ENCODE measurements around the gene KRT28. TPM values are rescaled to one million over a fixed set of nuclear protein-coding genes. Genes with fewer than 3 reads are reported as not detected.

Gene KRT28
- total and polyA plus RNA-seq, 10 donors, result not detected

DNA sequence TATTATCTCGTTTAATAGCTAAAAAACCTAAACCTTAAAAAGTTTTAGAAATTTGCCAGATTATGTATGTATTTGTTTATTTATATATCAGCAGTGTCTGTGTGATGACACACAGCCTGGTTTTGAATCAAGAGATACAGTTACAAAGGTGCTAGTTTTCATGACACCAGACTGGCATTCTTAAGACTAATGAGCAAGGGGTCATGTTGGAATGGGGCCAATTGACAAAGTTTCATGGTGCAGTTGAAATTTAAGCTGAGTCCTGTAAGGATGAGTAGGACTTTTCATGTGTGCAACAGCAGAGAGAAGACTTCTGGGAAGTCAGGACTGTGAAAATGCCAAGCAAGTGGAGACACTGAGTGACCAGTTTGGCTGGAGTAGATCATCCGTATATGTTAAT lies 25.8 kb upstream of the KRT28 start:
- H3K4me1 ChIP-seq, result peaks cover 0 to 5% (median 0%) of the 10 kb centered on the region in 6 donors
- WGBS, 5 donors, result 90 to 94% (median 93%) methylated on average over 2 of the region's 2 CpGs
- intact Hi-C loops (cut with DNase I; ENCODE audit: low total_unique reads), result no loop called here
- TF ChIP-seq CTCF (IDR thresholded peaks at IDR 0.05 in 8 of 11, conservative IDR thresholded peaks at IDR 0.05 in 3 of 11) (no peak), POLR2A (IDR thresholded peaks at IDR 0.05) (no peak), POLR2AphosphoS5 (IDR thresholded peaks at IDR 0.05) (no peak)
- no peaks in the 10 kb centered on the region for H3K9me3 ChIP-seq
- H3K4me3 ChIP-seq, result no peak overlapping the region
- DNase-seq, result no peak
- H3K27me3 ChIP-seq (replicated peaks in 1 of 7), result no peaks in the 10 kb centered on the region
- no peak overlapping the region for H3K27ac ChIP-seq
- H3K36me3 ChIP-seq, result peaks cover 0 to 18% (median 0%) of the 10 kb centered on the region in 6 donors

DNA sequence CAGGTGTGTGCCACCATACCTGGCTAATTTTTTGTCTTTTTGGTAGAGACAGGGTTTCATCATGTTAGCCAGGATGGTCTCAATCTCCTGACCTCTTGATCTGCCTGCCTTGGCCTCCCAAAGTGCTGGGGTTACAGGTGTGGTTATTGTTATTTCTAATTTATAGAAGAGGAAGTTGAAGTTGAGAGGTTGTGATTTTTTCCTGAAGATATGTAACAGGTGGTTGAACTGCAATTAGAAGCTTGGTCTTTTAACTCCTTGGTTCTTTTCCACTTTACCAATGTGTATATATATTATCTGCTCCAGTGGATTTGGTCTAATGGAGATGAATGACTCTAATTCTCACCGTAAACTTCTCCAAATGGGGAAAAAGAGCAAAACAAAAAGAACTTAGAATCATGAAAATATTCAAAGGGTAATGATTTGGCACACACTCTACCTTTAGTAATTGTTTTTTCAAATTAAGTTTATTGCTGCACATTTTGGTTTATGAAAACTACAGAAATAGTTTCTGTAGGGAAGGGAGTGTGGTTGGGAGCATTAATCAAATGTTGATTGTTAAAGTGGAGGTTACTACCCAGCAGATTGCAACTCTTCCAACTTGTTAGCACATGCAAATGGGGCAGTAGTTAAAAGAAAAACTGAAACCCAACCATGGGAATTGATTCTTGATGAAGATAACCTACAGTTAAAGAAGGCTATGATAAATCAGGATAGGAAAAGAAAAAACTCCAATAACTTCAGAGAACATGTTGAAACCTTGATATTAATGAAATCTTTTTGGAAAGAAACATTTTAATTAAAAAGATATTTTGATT lies 24.5 kb upstream of the KRT28 start:
- Histone ChIP-seq H3K4me3 (no peak overlapping the region), H3K36me3 (peaks cover 0 to 18% (median 0%) of the 10 kb centered on the region in 6 donors), H3K9me3 (peaks cover 0 to 7% (median 0%) of the 10 kb centered on the region in 8 donors), H3K27me3 (replicated peaks in 1 of 7) (no peaks in the 10 kb centered on the region), H3K4me1 (peaks cover 0 to 19% (median 8%) of the 10 kb centered on the region in 6 donors), H3K27ac (no peak overlapping the region)
- DNase-seq, result no peak
- TF ChIP-seq CTCF (IDR thresholded peaks at IDR 0.05 in 8 of 11, conservative IDR thresholded peaks at IDR 0.05 in 3 of 11) (no peak), POLR2AphosphoS5 (IDR thresholded peaks at IDR 0.05) (no peak), POLR2A (IDR thresholded peaks at IDR 0.05) (no peak)
- 91 to 100% (median 98%) methylated on average over 1 of the region's 1 CpG for WGBS, 5 donors
- intact Hi-C loops (cut with DNase I; ENCODE audit: low total_unique reads), result no loop called here

- intact Hi-C loops (cut with DNase I; ENCODE audit: low total_unique reads), result no loop called here
- H3K27ac ChIP-seq, result no peak within 1 kb of the TSS
- H3K4me3 ChIP-seq, result no peak within 1 kb of the TSS
- WGBS, 5 donors, result 74 to 94% (median 92%) methylated on average over 7 of the region's 7 CpGs
- H3K36me3 ChIP-seq, result peaks cover 0 to 18% (median 5%) of the 10 kb centered on the region in 6 donors
- no peaks in the 10 kb centered on the region for H3K27me3 ChIP-seq (replicated peaks in 1 of 7)
- peaks cover 6 to 32% (median 18%) of the 10 kb centered on the region in 6 donors for H3K4me1 ChIP-seq
- TF ChIP-seq POLR2A (IDR thresholded peaks at IDR 0.05) (no peak), POLR2AphosphoS5 (IDR thresholded peaks at IDR 0.05) (no peak)
- no peak for DNase-seq
- peaks cover 0 to 10% (median 0%) of the 10 kb centered on the region in 8 donors for H3K9me3 ChIP-seq
Observed at GRCh38 chr17:40822132-40822812, 22.5 kb upstream of the KRT28 start, which contains the start of gene KRT10. KRT10 (minus strand) TSS chr17:40822614; CDS start chr17:40822585, 29 bp downstream.

DNA sequence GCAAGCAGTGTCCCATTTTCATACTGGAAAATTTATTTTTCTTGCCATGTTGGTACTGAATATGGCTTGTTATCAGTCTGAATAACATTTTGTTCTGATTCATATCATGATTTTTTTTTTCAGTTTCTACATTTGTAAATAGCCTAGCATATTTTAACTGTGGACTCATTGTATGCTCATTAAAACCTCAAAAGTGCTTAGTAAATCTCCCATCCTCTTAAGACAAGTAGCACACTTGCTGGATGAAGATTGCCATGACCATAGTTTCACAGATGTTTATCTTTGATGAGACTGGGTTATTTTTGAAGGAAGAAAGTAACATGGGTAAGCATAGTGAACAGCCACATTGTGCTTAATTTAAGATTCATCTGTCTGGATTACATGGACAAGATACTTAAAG lies 21.8 kb upstream of the KRT28 start:
- Histone ChIP-seq H3K4me3 (no peak overlapping the region), H3K36me3 (peaks cover 0 to 26% (median 11%) of the 10 kb centered on the region in 6 donors), H3K27ac (no peak overlapping the region), H3K9me3 (peaks cover 0 to 13% (median 0%) of the 10 kb centered on the region in 8 donors), H3K27me3 (replicated peaks in 1 of 7) (no peaks in the 10 kb centered on the region), H3K4me1 (peaks cover 6 to 32% (median 18%) of the 10 kb centered on the region in 6 donors)
- TF ChIP-seq CTCF (IDR thresholded peaks at IDR 0.05 in 8 of 11, conservative IDR thresholded peaks at IDR 0.05 in 3 of 11) (no peak), POLR2A (IDR thresholded peaks at IDR 0.05) (no peak), POLR2AphosphoS5 (IDR thresholded peaks at IDR 0.05) (no peak)
- intact Hi-C loops (cut with DNase I; ENCODE audit: low total_unique reads), result no loop called here
- no peak for DNase-seq
